UCSD-AML1 (cell line): ENCODE results near the gene ERAS.
A peak's percentile ranks its signal among the peaks of the same experiment; 100 is the strongest.
"Not testable (repeated sequence)": the region's sequence is repeated elsewhere in the genome, so short reads cannot be mapped to it uniquely, and the experiment has no call there.

Experiments
- DNase-seq: peaks from one replicate; lab custom pipeline; 2025; ENCODE audit not compliant: unreplicated experiment; lab: John Stamatoyannopoulos, UW

ERAS gene

DNA sequence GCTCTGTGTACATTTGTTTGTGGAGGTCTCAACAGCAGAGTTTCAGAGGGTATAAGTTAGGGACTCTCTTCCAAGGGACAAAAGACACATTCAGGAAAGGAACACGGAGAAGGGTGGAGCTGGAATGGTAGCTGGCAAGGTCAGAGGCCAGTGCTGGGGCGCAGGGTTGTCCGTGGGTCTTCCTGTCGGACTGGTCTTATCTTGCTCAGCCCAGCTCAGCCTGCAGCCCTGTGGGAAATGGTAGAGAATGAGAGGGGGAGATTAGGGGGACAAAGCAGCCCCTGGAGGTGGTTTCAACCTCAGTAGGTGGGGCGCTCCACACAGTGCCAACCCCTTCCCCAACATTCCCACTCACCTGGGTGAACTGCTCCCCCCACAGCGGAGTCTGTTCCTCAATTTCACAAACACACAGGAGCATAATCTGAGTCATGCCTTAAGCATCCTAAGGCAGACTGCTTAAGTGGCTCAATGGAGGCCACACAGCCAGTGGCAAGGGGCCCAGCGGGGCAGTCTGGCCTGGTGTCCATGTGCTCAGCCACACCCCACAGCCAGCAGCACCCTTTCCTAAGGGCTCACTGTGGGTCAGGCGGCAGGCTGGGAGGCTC is 31.3 kb upstream of the ERAS start:
- no peak for DNase-seq

GRCh38 chrX:48798318-48798717 is 28.0 kb upstream of the ERAS start:
- DNase-seq = no peak

GRCh38 chrX:48800574-48801279 is 25.6 kb upstream of the ERAS start:
- DNase-seq = peak; percentile 64

- peak; percentile 97 for DNase-seq
Observed at GRCh38 chrX:48801280-48802088, 24.8 kb upstream of the ERAS start, which contains the start of gene HDAC6. Gene HDAC6, plus strand, starts transcription at chrX:48802067. Its CDS starts 626 bp downstream, at chrX:48802693.

GRCh38 chrX:48802089-48802904 is 24.0 kb upstream of the ERAS start:
- DNase-seq = peak; percentile 84

DNA sequence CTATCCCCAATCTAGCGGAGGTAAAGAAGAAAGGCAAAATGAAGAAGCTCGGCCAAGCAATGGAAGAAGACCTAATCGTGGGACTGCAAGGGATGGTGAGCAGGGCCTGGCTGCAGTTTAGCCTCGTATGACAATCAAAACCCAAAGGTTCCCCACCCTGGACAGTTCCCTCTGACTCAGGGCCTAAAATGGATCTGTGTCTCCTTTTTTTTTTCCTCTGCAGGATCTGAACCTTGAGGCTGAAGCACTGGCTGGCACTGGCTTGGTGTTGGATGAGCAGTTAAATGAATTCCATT is 23.5 kb upstream of the ERAS start:
- no peak for DNase-seq

GRCh38 chrX:48806081-48806480 is 20.2 kb upstream of the ERAS start:
- no peak for DNase-seq

DNA sequence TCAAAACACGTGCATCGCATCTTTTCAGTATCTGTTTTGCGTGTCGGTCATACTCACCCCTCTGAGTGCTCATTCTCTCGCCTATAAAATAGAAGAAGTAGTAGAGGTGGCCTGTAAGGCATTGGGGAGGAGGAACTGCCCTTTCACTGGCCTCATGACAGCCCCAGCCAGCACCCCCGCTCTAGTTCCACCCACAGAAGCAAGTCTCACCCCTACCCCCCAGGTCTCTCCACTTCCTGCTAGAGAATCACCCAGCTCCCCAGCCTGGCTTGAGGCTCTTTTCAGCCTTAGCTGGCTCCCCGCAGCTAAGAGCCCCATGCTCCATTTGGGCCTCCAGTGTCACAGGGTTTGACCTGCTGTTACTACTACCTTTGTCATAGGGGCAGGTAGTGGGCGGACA is 12.7 kb upstream of the ERAS start:
- DNase-seq = no peak

DNA sequence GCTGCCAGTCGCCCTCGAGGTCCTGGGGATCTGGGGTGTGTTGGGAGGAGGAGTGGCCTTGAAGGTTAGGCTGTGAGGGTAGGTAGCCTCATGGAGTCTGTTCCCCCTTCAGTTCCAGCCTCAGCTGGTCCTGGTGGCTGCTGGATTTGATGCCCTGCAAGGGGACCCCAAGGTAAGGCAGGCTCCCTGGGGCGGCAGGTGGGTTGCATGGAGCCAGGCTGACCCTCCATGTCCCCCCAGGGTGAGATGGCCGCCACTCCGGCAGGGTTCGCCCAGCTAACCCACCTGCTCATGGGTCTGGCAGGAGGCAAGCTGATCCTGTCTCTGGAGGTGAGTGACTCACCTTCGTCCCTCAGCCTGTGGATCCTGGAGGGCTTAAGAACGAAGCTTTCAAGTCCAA is 11.6 kb upstream of the ERAS start:
- no peak for DNase-seq

GRCh38 chrX:48815266-48815665 is 11.0 kb upstream of the ERAS start:
- no peak for DNase-seq

DNA sequence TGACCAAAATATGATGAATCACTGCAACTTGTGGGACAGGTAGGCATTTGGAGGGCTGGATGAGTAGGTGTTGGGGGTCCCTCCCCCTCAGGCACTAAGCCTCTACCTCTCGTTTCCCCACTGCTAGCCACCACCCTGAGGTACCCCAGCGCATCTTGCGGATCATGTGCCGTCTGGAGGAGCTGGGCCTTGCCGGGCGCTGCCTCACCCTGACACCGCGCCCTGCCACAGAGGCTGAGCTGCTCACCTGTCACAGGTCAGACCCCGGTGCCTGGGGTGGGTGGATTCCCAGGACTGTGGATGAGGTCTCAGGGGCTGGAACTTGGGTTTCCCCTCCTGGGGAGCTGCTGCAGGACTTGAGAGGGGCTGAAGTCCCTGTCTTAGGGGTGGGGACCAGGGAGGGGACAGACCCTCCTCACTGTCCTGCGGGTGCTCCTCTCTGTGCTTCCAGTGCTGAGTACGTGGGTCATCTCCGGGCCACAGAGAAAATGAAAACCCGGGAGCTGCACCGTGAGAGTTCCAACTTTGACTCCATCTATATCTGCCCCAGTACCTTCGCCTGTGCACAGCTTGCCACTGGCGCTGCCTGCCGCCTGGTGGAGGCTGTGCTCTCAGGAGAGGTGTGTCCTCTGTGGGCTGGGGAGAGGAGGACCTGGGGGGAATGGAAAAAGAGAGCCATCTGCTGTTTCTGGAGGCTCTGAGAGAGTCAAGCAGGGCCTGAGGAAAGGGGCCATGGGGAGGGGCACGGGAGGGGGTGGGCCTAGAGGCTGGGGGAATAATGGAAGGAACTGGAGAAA is 10.1 kb upstream of the ERAS start:
- DNase-seq = no peak

DNA sequence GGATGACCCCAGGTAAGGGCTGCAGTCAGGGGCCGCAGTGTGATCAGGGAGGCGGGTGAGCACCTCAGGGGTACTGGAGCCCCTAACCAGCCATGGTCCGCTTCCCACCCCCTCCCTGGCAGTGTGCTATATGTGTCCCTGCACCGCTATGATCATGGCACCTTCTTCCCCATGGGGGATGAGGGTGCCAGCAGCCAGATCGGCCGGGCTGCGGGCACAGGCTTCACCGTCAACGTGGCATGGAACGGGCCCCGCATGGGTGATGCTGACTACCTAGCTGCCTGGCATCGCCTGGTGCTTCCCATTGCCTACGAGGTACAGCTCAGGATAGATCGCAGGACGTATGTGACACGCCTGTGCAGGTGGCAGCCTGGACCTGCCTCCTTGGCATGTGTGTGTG is 8.2 kb upstream of the ERAS start:
- no peak for DNase-seq

DNA sequence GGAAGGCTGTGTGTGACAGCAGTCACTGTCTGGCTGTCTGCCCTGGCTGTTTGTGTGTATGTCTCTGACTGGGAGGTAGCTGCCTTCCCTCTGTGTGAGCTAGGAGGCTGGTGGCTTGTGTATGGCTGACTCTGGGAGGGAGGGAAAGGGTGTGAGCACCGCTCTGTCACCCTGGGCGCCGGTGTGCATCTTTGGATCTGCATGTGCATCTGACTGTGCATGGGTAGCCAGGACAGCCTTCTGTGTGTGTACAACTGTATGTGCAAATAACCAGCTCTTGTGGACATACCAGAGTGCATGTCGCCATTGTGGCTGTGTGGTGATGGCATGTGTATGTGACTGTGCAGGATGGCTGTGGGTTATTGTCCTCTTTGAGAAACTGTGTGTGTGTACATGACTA is 7.4 kb upstream of the ERAS start:
- DNase-seq = no peak

- DNase-seq = not testable (repeated sequence)
Observed at GRCh38 chrX:48819394-48819793, 6.9 kb upstream of the ERAS start.

DNA sequence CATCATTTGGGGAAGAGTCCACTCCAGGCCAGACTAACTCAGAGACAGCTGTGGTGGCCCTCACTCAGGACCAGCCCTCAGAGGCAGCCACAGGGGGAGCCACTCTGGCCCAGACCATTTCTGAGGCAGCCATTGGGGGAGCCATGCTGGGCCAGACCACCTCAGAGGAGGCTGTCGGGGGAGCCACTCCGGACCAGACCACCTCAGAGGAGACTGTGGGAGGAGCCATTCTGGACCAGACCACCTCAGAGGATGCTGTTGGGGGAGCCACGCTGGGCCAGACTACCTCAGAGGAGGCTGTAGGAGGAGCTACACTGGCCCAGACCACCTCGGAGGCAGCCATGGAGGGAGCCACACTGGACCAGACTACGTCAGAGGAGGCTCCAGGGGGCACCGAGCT is 3.3 kb upstream of the ERAS start:
- no peak for DNase-seq

- DNase-seq = no peak
Observed at GRCh38 chrX:48824066-48824465, 2.2 kb upstream of the ERAS start.

DNA sequence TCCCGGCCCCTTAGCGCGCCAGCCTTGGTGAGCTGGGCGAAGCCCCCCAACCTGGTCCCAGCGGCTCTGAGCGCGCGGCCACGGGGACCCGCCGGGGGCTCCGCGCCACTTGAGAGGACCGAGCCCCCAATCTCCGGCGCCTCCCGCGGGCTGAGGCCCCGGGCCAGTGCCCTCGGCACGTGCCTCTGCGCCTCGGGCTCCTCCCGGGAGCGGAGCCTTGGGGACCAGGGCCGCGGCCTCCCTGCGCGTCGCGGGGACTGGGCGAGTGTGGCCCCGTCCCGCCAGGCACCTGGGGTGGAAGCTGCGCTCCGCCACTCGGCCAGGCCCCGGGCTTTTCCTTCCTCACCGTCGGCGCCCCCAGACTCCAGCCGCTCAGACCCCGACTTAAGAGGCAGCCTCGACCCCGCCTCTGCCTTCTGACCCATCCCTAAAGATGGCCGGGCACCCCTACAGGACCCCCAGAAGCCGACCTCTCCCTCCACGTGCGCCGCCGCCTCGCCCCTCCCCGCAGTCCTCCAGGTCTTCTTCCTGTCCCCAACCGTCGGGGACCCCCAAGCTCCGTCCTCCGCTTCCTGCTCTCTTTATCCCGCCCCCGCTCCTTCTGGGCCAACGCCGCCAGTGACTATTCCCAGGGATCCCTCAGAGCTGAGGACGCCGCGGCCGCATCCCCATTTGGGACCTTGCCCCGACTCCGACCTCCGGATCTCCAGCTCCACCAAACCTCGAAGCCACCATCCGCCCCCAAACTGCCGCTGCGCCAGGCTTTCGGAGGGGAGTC is 752 bp downstream of the ERAS start:
- DNase-seq = no peak

GRCh38 chrX:48827654-48827968 is 1.3 kb downstream of the ERAS start:
- DNase-seq = no peak

DNA sequence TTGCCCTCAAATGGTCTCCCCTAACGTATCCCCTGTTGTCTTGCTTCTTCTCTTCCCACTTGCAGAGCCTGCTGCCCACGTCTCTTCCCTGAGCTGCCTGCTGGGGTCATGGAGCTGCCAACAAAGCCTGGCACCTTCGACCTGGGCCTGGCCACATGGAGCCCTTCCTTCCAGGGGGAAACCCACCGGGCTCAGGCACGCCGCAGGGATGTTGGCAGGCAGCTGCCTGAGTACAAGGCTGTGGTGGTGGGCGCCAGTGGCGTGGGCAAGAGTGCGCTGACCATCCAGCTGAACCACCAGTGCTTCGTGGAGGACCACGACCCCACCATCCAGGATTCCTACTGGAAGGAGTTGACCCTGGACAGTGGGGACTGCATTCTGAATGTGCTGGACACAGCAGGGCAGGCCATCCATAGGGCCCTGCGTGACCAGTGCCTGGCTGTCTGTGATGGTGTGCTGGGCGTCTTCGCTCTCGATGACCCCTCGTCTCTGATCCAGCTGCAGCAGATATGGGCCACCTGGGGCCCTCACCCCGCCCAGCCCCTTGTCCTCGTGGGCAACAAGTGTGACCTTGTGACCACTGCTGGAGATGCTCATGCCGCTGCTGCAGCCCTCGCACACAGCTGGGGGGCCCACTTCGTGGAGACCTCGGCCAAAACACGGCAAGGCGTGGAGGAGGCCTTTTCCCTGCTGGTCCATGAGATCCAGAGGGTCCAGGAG is 2.9 kb downstream of the ERAS start:
- no peak for DNase-seq
